Astrocyte of the cerebellum (primary cell): Measurements from ENCODE around the gene RNU5B-1.

ENCODE experiments used
- DNase-seq: peaks from one replicate; pipeline ENCODE4 v3.0.0-alpha.2; 2011; ENCODE audit warnings: low read depth
- H3K4me3 ChIP-seq: 2 replicates; pipeline ENCODE4 v1.5.1; 2011; ENCODE audit warnings: mild to moderate bottlenecking, low read depth, low read length, moderate library complexity
- in situ Hi-C: cut with HindIII; loops from 2 replicates; pipeline ENCODE4 v1.10.0; 2017; ENCODE audit warnings: low sequenced_read_pairs
- TF ChIP-seq, protein P1 (sequence below): IDR thresholded peaks from 2 replicates; pipeline ENCODE4 v1.5.1; 2012; ENCODE audit warnings: low read length, low read depth, moderate library complexity, mild to moderate bottlenecking; ENCODE audit errors: missing control alignments

Gene RNU5B-1

DNA sequence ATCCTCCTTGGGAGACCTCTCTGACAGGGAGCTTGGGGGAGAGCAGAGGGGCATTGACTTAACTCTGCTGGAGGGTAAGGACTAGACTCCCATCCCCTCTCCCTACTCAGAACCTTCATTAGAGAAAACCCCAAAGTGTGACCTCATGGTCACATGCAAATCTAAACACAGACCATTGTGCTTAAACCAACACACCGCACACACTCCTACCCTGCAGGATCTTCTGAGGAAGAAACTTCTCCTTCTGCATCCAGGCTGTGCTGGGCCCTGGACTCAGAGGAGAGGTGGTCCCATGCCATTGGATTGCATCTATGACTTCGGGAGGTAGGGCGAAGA is 17.0 kb upstream of the RNU5B-1 start:
- in situ Hi-C loops, result no loop called here
- no peak for DNase-seq
- no peak overlapping the region for H3K4me3 ChIP-seq
- TF ChIP-seq, protein P1, sequence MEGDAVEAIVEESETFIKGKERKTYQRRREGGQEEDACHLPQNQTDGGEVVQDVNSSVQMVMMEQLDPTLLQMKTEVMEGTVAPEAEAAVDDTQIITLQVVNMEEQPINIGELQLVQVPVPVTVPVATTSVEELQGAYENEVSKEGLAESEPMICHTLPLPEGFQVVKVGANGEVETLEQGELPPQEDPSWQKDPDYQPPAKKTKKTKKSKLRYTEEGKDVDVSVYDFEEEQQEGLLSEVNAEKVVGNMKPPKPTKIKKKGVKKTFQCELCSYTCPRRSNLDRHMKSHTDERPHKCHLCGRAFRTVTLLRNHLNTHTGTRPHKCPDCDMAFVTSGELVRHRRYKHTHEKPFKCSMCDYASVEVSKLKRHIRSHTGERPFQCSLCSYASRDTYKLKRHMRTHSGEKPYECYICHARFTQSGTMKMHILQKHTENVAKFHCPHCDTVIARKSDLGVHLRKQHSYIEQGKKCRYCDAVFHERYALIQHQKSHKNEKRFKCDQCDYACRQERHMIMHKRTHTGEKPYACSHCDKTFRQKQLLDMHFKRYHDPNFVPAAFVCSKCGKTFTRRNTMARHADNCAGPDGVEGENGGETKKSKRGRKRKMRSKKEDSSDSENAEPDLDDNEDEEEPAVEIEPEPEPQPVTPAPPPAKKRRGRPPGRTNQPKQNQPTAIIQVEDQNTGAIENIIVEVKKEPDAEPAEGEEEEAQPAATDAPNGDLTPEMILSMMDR, result no peak

DNA sequence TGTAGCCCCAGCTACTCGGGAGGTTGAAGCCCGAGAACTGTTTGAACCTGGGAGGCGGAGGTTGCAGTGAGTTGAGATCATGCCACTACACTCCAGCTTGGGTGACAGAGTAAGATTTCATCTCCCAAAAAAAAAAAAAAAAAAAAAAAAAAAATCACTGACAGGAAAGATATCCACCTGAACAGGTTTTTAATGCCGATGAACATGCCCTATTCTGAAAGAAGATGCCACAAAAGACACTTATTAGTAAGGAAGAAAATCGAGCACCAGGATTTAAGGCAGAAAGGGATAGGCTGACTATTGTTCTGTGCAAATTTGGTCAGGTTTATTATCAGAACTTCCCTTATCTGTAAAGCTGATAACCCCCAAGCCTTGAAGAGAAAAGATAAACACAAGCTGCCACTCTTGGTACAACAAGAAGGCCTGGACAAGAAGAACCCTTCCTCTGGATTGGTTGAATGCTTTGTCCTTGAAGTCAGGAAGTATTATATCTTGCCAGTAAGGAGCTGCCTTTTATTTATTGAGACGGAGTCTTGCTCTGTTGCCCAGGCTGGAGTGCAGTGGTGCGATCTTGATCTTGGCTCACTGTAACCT is 15.1 kb upstream of the RNU5B-1 start:
- no peak for DNase-seq
- no peak overlapping the region for H3K4me3 ChIP-seq
- in situ Hi-C loops, result no loop called here
- TF ChIP-seq, protein P1, result no peak

DNA sequence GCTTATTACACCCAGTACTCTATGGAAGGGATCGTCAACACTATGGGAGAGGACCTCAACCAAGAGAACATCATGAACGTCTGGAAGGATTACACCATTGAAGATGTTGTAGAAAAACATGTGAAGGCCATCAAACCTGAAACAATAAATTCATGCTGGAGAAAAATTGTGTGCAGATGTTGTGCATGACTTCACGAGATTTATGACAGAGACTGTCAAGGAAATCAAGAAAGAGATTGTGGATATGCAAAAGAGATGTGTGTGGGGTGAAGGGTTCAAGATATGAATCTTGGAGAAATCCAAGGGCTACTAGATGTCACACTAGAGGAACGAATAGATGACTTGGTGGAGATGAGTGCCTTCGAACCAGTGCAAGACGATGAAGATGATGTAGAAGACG is 14.2 kb upstream of the RNU5B-1 start:
- in situ Hi-C loops, result no loop called here
- H3K4me3 ChIP-seq, result no peak overlapping the region
- TF ChIP-seq, protein P1, result no peak
- DNase-seq, result no peak

DNA sequence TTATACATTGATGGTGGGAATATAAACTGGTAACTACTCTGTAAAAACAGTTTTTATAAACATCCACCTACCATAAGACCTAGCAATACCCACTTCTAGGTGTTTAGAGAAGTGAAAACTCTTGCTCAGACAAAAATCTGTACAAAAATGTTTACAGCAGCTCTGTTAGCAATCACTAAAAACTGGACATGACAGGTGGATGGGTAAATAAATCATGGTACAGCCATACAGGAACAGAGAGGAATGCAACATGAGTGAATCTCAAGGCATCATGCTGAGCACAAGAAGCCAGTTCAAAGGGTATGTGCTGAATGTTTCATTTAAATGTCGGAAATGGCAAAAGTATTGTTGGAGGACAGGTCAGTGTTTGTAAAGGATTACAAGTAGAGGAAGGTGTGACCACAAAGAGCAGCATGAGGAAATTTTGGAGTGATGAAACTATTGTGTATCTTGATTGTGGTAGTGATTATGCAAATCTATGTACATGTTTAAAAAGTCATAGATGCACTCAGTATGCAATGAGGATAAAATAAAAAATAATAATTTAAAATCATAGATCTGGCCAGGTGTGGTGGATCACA is 11.4 kb upstream of the RNU5B-1 start:
- TF ChIP-seq, protein P1, result no peak
- in situ Hi-C loops, result no loop called here
- H3K4me3 ChIP-seq, result no peak overlapping the region
- DNase-seq, result no peak

DNA sequence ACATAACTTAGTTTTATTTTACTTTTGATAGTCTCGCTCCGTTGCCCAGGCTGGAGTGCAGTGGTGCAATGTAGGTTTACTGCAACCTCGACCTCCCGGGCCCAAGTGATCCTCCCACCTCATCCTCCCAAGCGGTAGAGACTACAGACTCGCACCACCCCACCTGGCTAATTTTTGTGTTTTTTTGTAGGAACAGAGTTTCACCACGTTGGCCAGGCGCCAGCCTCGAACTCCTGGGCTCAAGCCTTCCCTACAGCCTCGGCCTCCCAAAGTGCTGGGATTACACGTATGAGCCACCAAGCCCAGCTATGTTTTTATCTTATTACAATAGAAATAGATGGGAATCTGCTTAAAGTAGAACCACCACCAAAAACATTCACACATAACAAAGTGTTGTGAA is 5.7 kb upstream of the RNU5B-1 start:
- DNase-seq, result no peak
- in situ Hi-C loops, result no loop called here
- TF ChIP-seq, protein P1, result no peak
- no peak overlapping the region for H3K4me3 ChIP-seq

DNA sequence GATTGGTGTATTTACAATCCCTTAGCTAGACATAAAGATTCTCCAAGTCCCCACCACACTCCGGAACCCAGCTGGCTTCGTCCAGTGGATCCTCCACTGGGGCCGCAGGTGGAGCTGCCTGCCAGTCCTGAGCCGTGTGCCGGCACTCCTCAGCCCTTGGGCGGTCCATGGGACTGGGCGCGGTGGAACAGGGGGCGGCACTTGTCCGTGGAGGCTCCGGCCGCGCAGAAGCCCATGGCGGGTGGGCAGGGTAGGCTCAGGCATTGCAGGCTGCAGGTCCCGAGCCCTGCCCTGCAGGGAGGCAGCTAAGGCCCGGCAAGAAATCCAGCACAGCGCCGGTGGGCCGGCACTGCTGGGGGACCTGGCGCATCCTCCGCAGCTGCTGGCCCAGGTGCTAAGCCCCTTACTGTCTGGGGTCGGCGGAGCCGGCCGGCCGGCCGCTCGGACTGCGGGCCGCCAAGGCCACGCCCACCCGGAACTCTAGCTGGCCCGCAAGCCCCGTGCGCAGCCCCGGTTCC is 3.5 kb upstream of the RNU5B-1 start:
- no peak overlapping the region for H3K4me3 ChIP-seq
- DNase-seq, result no peak
- in situ Hi-C loops, result loop anchor here (25.0 kb wide), 1 partner anchor 161 kb away; no protein-coding TSS in a partner anchor
- TF ChIP-seq, protein P1, result no peak
